Muscle layer of colon (tissue), 2 donors: ENCODE data around the gene ZNF121.

Experiments
- H3K27ac ChIP-seq: one replicate; pipeline ENCODE4 v1.7.0; 2013; ENCODE audit warnings: low read depth, mild to moderate bottlenecking, low read length, moderate library complexity
- H3K27me3 ChIP-seq, 2 donors: one replicate each; pipeline ENCODE4 v1.7.0; 2013; ENCODE audit warnings: low read length in 2 of 2, mild to moderate bottlenecking in 2 of 2; ENCODE audit not compliant: insufficient read depth in 2 of 2, control insufficient read depth in 1 of 2
- H3K36me3 ChIP-seq: one replicate; pipeline ENCODE4 v1.7.0; 2013; ENCODE audit warnings: mild to moderate bottlenecking, low read length; ENCODE audit not compliant: insufficient read depth
- H3K4me1 ChIP-seq: one replicate; pipeline ENCODE4 v1.7.0; 2013; ENCODE audit warnings: mild to moderate bottlenecking, low read length; ENCODE audit not compliant: insufficient read depth
- H3K4me3 ChIP-seq, 2 donors: one replicate each; pipeline ENCODE4 v1.7.0; 2013; ENCODE audit warnings: low read length in 2 of 2, low read depth in 1 of 2, mild to moderate bottlenecking in 1 of 2, moderate library complexity in 1 of 2
- H3K9ac ChIP-seq: one replicate; pipeline ENCODE4 v1.7.0; 2013; ENCODE audit warnings: low read length
- H3K9me3 ChIP-seq: one replicate; pipeline ENCODE4 v1.7.0; 2013; ENCODE audit warnings: mild to moderate bottlenecking, low read length
- donor health status: abdominal sarcoma.
- donor health status: Adenocarcinoma of cecum.

ZNF121 gene

DNA sequence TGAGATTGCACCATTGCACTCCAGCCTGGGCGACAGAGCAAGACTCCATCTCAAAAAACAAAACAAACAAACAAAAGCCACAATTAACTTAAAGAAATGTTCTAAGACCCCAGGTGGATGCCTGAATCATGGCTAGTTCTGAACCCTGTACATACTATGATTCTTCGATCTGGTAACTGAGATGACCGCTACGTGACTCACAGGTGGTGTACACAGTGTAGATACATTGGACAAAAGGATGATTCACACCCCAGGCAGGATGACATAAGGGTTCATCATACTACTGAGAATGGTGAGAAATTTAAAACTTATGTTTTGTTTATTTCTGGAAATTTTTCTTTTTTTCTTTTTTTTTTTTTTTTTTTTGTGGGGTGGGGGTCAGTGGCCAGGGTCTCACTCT, 52.4 kb downstream of the ZNF121 start:
- no peak overlapping the region for H3K4me3 ChIP-seq
- H3K4me1 ChIP-seq = no peaks in the 10 kb centered on the region
- H3K36me3 ChIP-seq = peaks cover 92% of the 10 kb centered on the region
- H3K27me3 ChIP-seq = no peaks in the 10 kb centered on the region
- H3K27ac ChIP-seq = no peak overlapping the region
- H3K9ac ChIP-seq = no peak overlapping the region
- peaks cover 84% of the 10 kb centered on the region for H3K9me3 ChIP-seq

DNA sequence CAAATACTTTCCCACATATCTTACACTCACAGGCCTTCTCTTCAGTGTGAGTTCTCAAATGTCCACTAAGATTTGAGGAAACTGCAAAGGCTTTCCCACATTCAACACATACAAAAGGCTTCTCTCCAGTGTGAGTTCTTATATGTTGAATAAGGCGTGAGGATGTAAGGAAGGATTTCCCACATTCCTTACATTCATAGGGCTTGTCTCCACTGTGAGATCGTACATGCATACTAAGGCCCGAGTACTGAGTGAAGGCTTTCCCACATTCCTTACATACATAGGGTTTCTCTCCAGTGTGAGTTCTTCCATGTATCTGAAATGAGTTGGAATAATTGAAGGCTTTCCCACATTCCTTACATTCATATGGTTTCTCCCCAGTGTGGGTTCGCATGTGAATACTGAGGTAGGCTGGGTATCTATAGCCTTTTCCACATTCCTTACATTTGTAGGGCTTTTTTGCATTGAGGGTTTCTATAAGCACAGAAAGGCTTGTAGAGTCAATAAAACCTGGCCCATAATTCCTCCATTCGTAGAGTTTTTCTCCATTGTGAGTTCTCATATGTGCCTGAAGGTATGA, 55.5 kb downstream of the ZNF121 start:
- H3K4me3 ChIP-seq = peak overlapping the region in 1 of 2 donors; percentile 36
- peaks cover 86% of the 10 kb centered on the region for H3K9me3 ChIP-seq
- H3K36me3 ChIP-seq = peaks cover 75% of the 10 kb centered on the region
- H3K27me3 ChIP-seq = no peaks in the 10 kb centered on the region
- H3K9ac ChIP-seq = no peak overlapping the region
- no peak overlapping the region for H3K27ac ChIP-seq
- no peaks in the 10 kb centered on the region for H3K4me1 ChIP-seq

DNA sequence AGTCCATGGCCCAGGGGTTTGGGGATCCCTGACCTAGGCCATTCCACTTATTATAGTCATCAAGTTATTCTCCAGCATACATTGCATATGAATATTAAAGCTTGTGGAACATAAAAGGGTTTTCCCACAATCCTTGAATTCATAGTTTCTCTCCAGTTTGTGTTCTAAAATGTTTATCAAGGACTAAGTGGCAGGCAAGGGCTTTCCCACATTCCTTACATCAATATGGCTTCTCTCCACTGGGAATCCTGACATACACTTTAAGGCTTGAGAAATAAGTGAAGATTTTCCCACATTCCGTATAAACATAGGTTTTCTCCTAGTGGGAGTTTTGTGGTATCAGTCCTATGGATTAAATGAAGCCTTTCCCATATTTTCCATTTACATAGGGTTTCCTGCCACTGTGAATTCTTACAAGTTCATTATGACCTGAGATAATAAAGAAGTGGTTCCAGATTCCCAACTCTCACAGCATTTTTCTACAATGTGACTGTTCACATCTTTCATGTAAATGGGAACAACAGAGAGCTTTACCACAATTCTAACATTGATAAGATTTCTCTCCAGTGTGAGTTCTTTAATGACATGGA, 60.3 kb downstream of the ZNF121 start:
- Histone ChIP-seq H3K4me1 (no peaks in the 10 kb centered on the region), H3K27me3 (no peaks in the 10 kb centered on the region), H3K4me3 (peak overlapping the region in 1 of 2 donors; percentile 25), H3K9ac (no peak overlapping the region), H3K36me3 (peaks cover 27% of the 10 kb centered on the region), H3K27ac (no peak overlapping the region), H3K9me3 (peaks cover 67% of the 10 kb centered on the region)
